ENCODE data around the gene COMMD3.
"Not testable (repeated sequence)": the region's sequence is repeated elsewhere in the genome, so short reads cannot be mapped to it uniquely, and the experiment has no call there.

Gene COMMD3

DNA sequence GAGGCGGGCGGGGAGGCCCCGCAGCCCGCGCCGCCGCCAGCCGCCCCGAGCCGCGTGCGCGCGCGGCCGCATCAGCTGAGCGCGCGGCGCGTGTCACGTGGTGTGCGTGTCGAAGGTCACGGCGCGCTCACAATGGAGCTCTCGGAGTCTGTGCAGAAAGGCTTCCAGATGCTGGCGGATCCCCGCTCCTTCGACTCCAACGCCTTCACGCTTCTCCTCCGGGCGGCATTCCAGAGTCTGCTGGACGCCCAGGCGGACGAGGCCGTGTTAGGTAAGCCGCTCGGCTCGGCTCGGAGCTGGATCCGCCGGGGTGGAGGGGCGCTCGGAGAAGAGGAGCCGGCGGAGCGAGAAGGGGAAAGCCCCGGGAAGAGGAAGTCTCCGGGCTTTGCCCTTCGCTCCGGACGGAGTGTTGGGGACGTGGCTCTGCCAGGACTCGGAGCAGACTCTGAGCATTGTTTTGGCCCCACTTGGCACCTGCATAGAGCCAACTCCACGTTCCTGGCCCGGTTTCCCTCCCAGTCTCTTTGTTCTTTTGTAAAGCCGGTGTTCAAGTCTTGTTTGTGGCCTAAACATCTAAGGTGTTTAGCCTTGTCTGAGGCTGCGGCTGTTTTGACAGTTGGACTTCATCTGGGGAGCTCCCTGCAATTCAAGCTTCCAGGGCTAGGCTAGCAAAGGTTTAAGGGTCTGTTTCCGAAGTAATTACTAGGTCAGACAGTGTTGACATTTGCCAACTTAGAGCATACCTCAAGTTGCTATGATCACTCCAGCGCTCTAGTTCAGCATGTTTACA is at the start of gene COMMD3:
TSS of gene COMMD3 (plus strand) at position 103 of the 790 bp plus-strand sequence. CDS start at position 133, 30 bp downstream.
- DNase-seq: peak; percentile 79

DNA sequence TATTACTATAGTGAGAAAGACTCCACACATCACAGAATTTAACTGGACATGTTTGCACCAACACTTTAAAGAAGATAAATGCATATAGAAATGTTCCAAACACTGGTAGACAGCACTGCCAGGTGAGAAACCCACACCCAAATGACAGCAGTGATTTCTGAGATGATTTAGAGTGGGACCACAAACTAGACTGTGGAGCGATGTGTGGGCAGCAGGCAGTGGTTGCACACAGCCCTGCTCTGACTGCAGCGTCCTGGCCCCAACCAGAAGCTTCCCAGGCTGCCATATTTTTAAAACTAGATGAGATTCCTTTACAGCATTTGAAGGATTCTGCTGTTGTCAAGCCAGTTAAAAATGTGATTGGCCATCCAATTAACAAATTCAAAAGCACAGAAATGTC is 47.7 kb upstream of the COMMD3 start:
- DNase-seq: no peak

DNA sequence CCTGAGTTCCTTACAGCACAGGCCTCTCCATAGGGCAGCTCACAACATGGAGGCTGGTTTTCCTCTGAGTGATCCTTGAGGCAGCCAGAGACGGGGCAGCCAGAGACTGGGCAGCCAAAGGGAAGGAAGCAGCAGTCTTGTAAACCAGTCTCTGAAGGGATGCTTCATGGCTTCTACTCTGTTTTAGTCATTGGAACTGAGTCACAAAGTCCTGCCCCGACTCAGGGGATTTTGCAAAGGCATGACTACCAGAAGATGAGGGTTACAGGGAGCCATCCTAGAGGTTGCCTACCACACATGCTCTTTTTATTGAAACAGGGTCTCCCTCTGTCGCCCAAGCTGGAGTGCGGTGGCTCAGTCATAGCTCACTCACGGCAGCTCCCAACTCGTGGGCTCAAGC is 44.4 kb upstream of the COMMD3 start:
- DNase-seq: no peak

DNA sequence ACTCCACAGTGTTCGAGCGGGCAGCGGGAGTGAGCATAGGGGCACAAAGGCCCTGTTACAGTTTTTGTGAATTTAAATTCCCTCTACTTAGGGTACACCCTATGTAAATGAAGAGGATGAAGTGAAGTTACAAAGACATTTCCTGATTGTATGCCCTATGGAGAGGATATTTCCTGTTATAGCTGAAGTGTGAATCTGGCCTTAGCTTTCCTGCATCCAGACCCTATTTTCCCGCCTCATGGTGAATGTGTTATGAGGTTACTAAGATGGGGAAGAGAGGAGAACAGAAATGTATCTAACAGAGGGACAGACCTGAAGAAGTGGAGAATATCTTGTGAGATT is 37.8 kb upstream of the COMMD3 start:
- DNase-seq: no peak

DNA sequence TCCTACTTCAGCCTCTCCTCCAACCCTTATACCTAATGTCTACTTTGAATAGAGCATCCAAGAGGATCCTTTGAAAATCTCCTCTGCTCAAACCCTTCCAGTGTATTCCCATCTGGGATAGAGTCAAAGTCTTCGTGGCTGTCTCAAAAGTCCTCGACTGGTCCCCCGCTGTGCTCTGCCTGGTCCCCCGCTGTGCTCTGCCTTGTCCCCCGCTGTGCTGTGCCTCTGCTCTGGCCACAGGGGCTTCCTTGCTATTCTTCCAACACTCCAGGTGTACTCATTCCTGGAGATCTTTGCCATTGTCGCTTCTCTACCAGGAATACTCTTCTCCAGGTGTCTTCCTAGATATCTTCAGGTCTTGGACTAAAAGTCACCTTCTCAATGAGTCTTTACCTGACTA is 36.1 kb upstream of the COMMD3 start:
- DNase-seq: no peak

DNA sequence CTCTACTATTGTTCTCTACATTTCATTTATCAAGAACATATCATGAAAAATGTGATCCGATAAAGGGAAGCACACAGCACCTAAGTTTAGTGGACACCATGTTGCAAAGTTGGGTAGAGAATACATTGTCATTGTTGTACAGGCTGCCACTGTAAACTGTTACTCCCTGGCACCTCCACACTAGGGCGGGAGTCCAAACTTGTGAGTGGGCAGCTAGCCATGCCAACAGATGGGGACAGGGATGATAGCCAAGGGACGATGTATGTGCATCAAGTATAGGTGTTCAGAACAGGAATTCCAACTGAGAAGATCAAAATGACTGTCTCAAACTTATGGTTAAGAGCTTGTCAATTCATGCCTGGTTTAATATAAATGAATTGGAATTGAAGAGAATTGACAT is 31.1 kb upstream of the COMMD3 start:
- no peak for DNase-seq

DNA sequence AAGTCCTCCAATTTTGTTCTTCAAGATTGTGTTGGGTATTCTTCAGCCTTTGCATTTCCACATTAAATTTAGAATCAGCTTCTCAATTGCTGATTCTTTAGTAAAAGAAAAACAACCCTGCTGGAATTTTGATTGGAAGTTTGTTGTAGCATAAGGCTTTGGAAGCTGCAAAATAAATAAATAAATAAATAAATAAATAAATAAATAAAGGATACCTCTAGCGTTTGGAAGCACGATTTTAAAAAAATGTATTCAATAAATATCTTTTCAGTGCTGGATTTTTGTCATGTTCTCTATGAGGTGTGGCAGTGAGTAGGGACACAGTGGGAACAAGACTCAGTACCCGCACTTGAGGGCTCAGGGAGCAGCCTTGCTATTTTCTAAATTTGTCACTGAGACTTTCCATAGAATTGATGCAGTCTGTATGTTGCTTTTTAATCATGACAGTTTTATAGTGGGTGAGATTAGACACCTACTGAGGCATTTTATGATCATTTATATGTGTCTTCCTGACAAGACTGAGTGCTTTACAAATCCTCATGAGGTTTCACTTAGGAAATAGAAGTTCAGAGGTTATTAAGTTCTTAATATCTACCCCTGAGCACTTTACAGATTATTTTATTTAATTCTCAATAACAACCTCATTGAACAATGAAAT is 22.3 kb upstream of the COMMD3 start:
- no peak for DNase-seq

DNA sequence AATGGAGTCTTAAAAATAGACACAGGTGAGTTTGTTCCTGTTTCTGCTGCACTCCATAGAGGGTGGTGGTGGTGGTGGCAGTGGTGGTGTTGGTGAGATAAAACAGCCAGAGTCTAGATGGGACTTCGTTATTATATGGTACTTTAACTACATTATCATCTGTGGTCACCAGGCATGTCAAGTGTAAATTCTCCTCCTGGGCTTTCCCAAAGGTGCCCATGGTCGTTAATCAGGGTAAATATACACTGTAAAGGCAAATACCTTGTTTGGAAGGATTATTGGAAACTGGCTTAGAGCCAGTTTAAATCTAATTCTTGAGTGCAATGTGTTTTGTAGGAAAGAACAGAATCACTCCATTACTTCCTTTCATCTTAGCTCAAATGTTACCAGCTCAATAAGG is 21.5 kb upstream of the COMMD3 start:
- no peak for DNase-seq

DNA sequence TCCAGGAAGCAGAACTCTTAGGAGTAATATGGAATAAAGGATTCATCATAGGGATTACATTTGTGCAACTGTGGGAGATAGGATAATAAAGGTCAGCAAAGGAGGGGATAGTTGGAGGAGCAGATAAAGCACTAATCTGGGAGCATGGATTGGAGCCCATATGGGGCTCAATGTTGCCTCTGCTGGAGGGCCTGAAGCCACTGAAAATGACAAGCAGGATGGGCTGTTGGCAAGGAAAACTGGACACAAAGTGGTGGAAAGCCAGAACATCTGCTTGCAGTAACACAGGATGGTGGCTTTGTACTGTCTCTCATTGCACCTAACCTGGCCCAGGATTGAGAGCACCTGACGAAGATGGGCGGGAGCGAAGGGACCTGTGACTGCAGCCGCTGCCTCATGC is 15.0 kb upstream of the COMMD3 start:
- no peak for DNase-seq

DNA sequence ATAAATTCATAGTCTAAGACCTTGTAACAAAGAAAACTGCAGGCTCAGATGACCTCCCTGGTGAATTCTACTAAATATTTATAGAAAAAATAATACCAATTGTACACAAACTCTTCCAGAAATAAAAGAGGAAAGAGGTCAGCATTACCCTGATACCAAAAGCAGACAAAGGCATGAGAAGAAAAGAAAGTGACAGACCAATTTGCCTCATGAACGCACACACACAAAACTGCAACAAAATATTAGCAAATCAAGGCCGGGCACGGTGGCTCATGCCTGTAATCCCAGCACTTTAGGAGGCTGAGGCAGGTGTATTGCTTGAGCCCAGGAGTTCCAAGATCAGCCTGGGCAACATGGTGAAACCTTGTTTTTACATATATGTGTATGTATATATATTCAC is 12.7 kb upstream of the COMMD3 start:
- DNase-seq: no peak

DNA sequence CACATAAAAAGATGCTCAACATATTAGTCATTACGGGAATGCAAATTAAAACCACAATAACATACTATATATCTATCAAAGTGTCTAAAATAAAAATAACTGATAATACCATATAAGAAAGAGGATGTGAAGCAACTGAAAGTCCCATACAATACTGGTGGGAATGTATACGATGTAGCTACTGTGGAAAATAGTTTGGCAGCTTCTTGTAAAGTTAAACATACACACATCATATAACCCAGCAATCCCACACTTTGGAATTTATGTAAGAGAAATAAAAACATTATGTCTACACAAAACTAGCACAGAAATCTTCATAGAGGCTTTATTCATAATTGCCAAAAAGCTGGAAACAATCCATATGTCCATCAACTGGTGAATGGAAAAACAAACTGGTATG is 10.5 kb upstream of the COMMD3 start:
- no peak for DNase-seq

DNA sequence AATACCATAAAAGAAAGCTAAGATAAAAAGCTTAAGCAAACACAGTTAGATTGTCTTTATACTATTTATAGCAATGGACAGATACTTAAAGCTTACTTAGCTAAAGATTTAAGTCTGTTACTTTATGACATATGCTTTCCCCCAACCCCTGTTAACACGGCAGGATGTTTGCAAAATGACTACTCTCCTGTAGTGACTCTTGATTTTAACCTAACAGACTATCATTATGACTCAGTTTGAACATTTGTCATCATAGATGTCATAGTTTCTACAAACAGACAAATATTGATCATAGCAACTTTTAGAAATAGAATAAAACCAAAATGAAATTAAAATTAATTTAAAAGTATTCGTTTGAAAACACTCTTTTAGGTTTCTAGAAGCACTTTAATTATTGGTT is 7.8 kb upstream of the COMMD3 start:
- no peak for DNase-seq

DNA sequence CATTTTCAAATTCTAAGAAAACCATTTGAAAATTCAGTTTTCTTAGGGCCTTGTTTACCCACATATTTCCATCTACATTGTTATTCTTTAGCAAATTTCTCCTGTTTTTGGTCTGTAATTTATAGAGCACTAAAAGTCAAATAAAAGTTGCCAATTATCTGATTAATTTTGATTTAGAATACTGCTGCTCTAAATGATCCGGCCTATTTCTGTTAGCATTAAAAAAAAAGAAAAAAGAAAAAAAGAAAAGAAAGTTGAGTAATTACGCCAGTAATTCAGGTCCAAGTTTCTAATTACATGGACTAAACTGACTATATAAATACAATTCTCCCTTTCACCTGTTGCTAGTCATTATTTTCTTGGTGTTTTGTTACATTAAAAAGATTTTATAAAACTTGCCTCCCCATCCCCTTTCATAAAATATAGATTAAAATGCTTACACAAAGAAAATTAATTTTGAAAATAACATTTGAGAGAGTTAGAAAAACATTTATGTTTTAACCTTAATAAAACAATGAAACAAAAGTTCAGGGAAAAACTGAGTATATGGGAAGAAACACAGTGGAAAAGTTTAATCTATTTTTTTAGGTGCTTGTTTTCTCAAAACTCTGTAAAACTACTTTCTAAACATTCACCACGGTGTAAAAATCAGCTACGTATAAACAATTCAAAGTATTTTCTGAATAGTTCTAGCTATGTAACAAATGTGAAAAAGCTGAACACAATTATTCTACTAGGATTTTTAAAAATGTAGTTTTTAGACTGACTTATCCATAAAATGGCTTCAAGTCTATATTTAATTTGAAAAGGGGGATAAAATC is 6.8 kb upstream of the COMMD3 start:
- DNase-seq: no peak

DNA sequence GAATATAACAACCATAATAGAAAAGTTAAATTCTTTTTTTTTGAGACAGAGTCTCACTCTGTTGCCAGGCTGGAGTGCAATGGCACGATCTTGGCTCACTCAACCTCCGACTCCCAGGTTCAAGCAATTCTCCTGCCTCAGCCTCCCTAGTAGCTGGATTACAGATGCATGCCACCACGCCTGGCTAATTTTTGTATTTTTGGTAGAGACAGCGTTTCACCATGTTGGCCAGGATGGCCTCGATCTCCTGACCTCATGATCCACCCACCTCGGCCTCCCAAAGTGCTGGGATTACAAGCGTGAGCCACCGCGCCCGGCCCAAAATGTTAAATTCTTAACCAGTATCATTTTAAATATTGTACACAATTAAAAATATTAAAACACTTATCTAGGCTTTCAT is 6.2 kb upstream of the COMMD3 start:
- DNase-seq: not testable (repeated sequence)

DNA sequence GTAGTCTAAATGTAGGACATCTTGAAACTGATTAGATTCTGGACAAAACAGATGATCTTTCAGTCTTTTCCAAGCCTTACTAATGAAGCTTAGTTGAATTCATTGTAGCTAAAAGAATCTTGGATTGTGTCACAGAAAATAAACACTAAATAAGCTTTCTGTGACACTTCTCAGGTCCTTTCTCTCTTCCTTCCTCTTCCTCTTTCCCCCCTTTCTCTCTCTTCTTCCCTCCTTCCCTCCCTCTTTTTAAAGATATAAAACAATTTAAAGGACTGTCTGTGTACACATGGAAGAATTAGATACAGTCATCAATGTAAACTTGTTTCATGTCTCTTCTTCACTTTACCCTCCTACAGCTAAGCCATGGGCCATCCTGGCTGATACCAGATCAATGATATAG is 5.3 kb upstream of the COMMD3 start:
- DNase-seq: no peak

DNA sequence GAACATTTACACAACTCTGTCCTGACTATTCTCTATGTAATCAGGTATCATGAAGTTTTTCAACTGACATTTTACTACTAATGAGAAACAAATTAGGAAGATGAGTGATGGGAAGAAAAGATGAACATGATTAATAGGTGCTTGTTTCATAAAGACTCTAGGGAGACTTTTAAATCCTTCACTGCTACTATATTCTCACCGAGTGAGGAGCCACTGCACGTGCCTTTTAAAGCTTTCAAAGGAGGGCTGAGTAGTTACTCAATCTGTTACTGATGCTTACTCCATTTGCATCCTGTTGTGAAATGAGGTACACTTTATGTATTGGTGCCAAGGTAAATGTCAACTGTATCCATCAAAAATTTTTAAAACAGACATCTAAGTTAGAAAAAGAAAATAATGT is 1.3 kb upstream of the COMMD3 start:
- DNase-seq: no peak

DNA sequence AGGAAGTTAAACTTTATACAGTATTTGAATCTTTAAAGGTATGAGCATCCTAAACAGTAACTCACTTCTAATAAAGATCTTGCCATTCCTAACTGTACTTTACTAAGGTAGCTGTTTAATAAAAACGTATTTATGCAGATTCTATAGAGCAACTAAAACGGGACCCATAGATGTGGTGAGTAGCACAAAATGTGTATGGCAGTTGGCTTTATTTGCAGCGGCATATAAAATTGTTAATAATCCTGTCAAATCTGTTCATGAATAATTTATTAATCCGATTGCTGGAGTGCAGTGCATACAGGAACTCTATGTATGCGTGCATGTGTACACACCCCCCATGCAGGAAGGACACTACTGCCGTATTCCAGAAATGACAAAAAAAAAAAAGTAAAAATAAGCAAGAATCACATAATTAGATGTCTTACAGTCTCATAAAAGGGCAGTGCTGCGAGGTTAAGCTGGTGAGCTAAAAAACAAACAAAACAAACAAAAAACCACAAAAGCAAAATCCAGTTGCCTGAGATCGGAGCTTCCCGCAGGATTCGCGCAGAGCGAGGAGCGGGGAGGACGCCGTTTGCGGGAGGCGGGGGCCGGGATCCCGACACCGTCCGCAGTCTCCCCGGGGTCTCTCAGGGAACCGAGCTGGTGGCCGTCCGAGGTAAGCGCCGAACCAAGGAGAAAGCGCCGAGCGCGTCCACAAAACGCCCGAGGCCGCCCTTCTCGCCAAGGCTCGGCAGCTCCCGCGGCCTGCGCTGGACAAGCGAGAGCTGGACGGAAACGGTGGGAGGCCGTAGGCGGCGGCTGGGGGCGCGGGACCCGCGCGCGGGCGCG is 518 bp upstream of the COMMD3 start:
- no peak for DNase-seq

DNA sequence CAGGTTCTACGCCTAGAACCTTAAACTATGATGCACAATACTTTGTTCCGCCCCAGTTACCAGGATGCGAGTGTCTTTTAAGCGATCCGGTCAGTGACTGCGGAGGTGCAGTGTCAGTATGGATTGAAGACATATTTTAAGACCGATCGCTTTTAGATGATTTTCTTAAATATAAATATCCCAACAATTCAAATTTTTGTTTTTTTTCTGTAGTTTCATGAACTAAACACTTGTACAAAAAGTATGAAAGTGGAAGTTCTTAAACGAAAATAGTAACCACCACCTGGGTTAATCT is 835 bp downstream of the COMMD3 start:
- DNase-seq: no peak

DNA sequence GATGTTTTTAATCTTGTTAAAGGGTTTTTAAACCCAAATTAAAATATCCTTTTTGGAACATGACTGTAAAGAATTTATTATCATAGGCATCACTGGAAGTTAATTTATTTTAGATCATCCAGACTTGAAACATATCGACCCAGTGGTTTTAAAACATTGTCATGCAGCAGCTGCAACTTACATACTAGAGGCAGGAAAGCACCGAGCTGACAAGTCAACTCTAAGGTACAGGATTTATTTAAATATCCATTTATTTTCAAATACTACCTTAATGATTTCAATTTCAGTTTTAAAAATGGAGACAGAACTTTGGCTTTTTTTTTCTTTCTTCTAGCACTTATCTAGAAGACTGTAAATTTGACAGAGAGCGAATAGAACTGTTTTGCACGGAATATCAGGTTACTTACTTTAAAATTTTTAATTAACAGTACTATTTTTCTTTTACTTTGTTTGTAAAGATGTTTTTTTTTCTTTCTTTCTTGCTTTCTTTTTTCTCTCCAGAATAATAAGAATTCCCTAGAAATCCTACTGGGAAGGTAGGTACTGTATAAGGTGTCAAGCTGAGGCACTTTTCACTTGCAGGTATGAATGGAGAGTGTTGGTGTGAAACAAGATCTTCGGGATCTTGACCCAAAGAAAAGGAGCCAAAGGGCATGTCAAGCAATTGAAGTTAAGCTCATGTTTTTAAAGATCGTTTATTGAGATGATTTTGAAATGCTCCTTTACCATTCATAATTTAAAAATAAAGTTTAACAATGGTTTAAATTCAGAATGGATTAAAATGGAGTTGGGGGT is 1.8 kb downstream of the COMMD3 start:
- DNase-seq: no peak

DNA sequence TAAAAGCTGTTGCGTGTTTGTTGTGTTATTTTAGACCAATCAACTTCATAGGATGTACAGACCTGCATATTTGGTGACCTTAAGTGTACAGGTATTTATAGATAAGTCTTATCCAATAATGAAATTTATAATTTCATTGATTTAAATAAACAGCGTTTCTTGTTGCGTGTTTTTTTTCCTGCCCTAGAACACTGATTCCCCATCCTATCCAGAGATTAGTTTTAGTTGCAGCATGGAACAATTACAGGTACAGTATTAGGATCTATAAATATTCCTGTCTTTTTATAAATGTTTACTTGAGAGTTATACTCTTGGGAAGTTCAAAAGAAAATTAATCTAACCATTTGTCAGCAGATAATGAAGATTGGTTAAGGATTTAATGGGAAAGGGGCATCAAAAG is 2.6 kb downstream of the COMMD3 start:
- no peak for DNase-seq

DNA sequence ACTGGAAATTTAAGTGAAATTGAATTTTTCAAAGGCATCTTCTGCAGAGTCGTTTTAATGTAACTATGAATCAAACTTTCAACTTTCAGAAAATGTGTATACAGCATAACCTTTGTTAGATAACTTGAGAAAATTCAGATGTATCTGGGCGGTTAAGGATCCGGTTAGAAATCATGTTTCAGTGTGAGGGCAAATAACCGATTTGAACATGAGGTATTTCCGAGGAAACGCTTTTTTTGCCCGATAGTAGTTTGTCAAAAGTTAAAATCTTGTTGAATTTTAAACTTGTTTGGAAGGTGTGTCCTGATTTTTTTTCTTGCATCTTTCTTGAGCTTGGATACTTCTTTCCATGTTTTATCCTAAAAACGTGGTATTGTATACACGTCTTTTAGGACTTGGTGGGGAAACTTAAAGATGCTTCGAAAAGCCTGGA is 3.4 kb downstream of the COMMD3 start:
- DNase-seq: no peak

DNA sequence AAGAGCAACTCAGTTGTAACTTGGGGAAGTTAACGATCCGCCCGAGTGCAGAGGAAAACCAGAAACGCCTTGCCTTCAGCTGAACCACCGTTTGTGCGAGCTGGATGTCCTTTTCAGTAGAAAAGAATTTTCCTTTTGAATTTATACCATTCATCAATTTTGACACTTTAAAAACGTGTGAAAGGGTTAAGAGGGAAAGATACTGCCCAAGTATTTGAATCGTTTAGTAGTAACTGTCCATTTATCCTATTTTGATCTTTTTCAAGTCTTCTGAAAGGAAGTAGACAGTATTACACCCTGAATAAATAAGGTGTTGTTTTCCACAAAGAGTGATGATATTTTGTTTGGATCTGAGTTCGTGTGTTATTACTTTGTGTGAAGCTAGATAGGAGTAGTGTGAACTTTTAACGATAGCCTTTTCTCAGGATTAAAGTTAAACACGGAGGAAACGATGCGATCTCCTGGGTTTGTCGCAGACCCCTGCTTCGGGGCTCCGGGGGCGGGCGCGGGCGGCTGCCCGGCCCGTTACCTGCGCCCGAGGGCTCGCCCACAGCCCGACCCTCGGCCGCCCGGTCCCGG is 3.9 kb downstream of the COMMD3 start:
- no peak for DNase-seq
